OCI-LY1 (cell line): Measurements from ENCODE around the gene TTC1.

ENCODE experiments used
- CTCF ChIP-seq: fragments of 200-600 bp; sonication (generic), shearing (Covaris generic); IDR thresholded peaks from 2 replicates; pipeline ENCODE4 v1.5.1; 2017; ENCODE audit warnings: mild to moderate bottlenecking, antibody characterized with exemption, low read length, moderate library complexity, mixed read lengths
- EZH2 ChIP-seq: fragments of 200-600 bp; sonication (generic), shearing (Covaris generic); IDR thresholded peaks from 2 replicates; pipeline ENCODE4 v1.8.0; 2017; ENCODE audit warnings: borderline replicate concordance, mixed run types, mild to moderate bottlenecking, antibody characterized with exemption, low read length, moderate library complexity, mixed read lengths

- TF ChIP-seq CTCF = no peak
- no peak for TF ChIP-seq EZH2
Observed at GRCh38 chr5:160047423-160047822, 38.5 kb downstream of the TTC1 start.
